Ammon's horn (tissue), 1 donor: ENCODE measurements around the gene DUOXA1.
"Not testable (repeated sequence)": the region's sequence is repeated elsewhere in the genome, so short reads cannot be mapped to it uniquely, and the experiment has no call there.

ENCODE experiments used
- DNase-seq: peaks from one replicate; pipeline ENCODE4 v3.0.0-alpha.2; 2016; ENCODE audit warnings: low spot score

Gene DUOXA1

GRCh38 chr15:45112591-45113379 lies 16.9 kb downstream of the DUOXA1 start:
- no peak for DNase-seq

GRCh38 chr15:45112143-45112590 lies 17.5 kb downstream of the DUOXA1 start:
- DNase-seq, result no peak

GRCh38 chr15:45111390-45112142 lies 18.1 kb downstream of the DUOXA1 start:
- no peak for DNase-seq

- DNase-seq, result no peak
Measured at GRCh38 chr15:45110256-45110820, 19.3 kb downstream of the DUOXA1 start.

- DNase-seq, result no peak
Measured at GRCh38 chr15:45107941-45108630, 21.6 kb downstream of the DUOXA1 start.

- DNase-seq, result no peak
Measured at GRCh38 chr15:45106002-45106790, 23.5 kb downstream of the DUOXA1 start.

- DNase-seq, result no peak
Measured at GRCh38 chr15:45105586-45105985, 24.1 kb downstream of the DUOXA1 start.

- DNase-seq, result not testable (repeated sequence)
Measured at GRCh38 chr15:45104170-45104569, 25.5 kb downstream of the DUOXA1 start.

GRCh38 chr15:45102226-45102625 lies 27.5 kb downstream of the DUOXA1 start:
- no peak for DNase-seq

GRCh38 chr15:45101749-45102148 lies 27.9 kb downstream of the DUOXA1 start:
- DNase-seq, result no peak

- DNase-seq, result no peak
Measured at GRCh38 chr15:45100884-45101625, 28.6 kb downstream of the DUOXA1 start.

GRCh38 chr15:45099549-45100165 lies 30.0 kb downstream of the DUOXA1 start:
- DNase-seq, result no peak

GRCh38 chr15:45097466-45097865 lies 32.2 kb downstream of the DUOXA1 start:
- no peak for DNase-seq

- no peak for DNase-seq
Measured at GRCh38 chr15:45095661-45096060, 34.0 kb downstream of the DUOXA1 start.

GRCh38 chr15:45094358-45094730 lies 35.3 kb downstream of the DUOXA1 start:
- DNase-seq, result no peak

- no peak for DNase-seq
Measured at GRCh38 chr15:45093622-45094357, 35.9 kb downstream of the DUOXA1 start.

GRCh38 chr15:45093013-45093412 lies 36.7 kb downstream of the DUOXA1 start:
- no peak for DNase-seq

GRCh38 chr15:45091576-45091975 lies 38.1 kb downstream of the DUOXA1 start:
- DNase-seq, result no peak

- DNase-seq, result no peak
Measured at GRCh38 chr15:45091161-45091560, 38.5 kb downstream of the DUOXA1 start.
